Mesenteric fat pad (tissue), 1 donor: ENCODE results near the gene C17orf50. TPM values are rescaled to one million over a fixed set of nuclear protein-coding genes. Genes with fewer than 3 reads are reported as not detected.

ENCODE experiments used
- DNase-seq: peaks from one replicate; pipeline ENCODE4 v3.0.0-alpha.2; 2020; ENCODE audit warnings: low spot score
- total RNA-seq: library from RNA; stranded (reverse); fragmentation: NEBNext Ultra II Directional; extraction: Animal tissue kit (Norgen Biotek cat#: 25700); gene quantifications from one replicate; pipeline ENCODE4 v1.2.1, GENCODE V29; 2021
- donor health status: DM: yes; HTN: yes; CAD: no.

The C17orf50 gene
- total RNA-seq, 1 donor from 2014 or later = not detected

GRCh38 chr17:35780950-35781349 is 20.3 kb downstream of the C17orf50 start:
- DNase-seq = no peak

GRCh38 chr17:35784895-35785294 is 24.2 kb downstream of the C17orf50 start:
- no peak for DNase-seq

- DNase-seq = no peak
These were observed 26.3 kb downstream of the C17orf50 start for GRCh38 chr17:35786941-35787432.

GRCh38 chr17:35788477-35789368 is 28.0 kb downstream of the C17orf50 start:
- DNase-seq = peak; percentile 11

- peak; percentile 33 for DNase-seq
These were observed 30.2 kb downstream of the C17orf50 start for GRCh38 chr17:35790841-35791240.

GRCh38 chr17:35791681-35792350 is 31.1 kb downstream of the C17orf50 start:
- DNase-seq = peak; percentile 57

GRCh38 chr17:35793257-35793656 is 32.6 kb downstream of the C17orf50 start:
- DNase-seq = peak; percentile 53

GRCh38 chr17:35795007-35795870 is 34.6 kb downstream of the C17orf50 start, which contains the start of gene MMP28:
Gene MMP28, minus strand, starts transcription at chr17:35795641. Its CDS starts 264 bp downstream, at chr17:35795377.
- DNase-seq = no peak

- no peak for DNase-seq
These were observed 35.2 kb downstream of the C17orf50 start for GRCh38 chr17:35795871-35796265.

GRCh38 chr17:35796942-35797341 is 36.3 kb downstream of the C17orf50 start:
- no peak for DNase-seq

- no peak for DNase-seq
These were observed 36.7 kb downstream of the C17orf50 start for GRCh38 chr17:35797370-35797769.

GRCh38 chr17:35797918-35798317 is 37.2 kb downstream of the C17orf50 start:
- DNase-seq = no peak

- DNase-seq = no peak
These were observed 39.3 kb downstream of the C17orf50 start for GRCh38 chr17:35799942-35800341.

GRCh38 chr17:35801583-35802224 is 41.0 kb downstream of the C17orf50 start:
- no peak for DNase-seq

- DNase-seq = no peak
These were observed 44.0 kb downstream of the C17orf50 start for GRCh38 chr17:35804658-35805192.

GRCh38 chr17:35807371-35808144 is 46.9 kb downstream of the C17orf50 start:
- no peak for DNase-seq

- no peak for DNase-seq
These were observed 47.7 kb downstream of the C17orf50 start for GRCh38 chr17:35808240-35808961.

GRCh38 chr17:35808962-35809854 is 48.5 kb downstream of the C17orf50 start, which contains the start of gene TAF15:
Gene TAF15, plus strand, starts transcription at chr17:35809484. Its CDS starts 86 bp downstream, at chr17:35809570.
- peak; percentile 96 for DNase-seq
